ENCODE results near the gene KLK5. TPM values are rescaled to one million over a fixed set of nuclear protein-coding genes. Genes with fewer than 3 reads are reported as not detected.

KLK5 gene
- total and polyA plus RNA-seq, 2 donors: 0.28 to 1.9 TPM

DNA sequence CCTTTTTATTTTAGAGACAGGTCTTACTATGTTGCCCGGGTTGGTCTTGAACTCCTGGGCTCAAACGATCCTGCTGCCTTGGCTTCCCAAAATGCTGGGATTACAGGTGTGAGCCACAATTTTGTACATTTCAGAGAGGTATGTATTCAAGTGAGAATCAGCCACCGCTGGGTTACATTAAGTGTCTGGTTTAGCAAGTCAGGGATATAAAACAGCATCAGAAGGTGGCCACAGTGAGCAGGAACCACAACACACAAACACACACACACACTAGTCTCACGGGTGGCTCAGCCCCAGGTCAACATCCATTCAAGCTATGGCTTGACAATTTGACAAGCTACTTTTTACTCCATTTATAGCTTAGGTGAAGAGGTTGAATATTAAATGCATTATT lies 20.2 kb downstream of the KLK5 start:
- H3K27ac ChIP-seq (ENCODE audit: low read depth in 1 of 2, low read length in 1 of 2): no peak overlapping the region
- no peak for DNase-seq (ENCODE audit: low read depth in 6 of 9, low spot score in 9 of 9)
- H3K9me3 ChIP-seq (ENCODE audit: control insufficient read depth in 2 of 2, insufficient read depth in 1 of 2, low read length in 1 of 2): no peaks in the 10 kb centered on the region
- H3K36me3 ChIP-seq (ENCODE audit: control insufficient read depth in 2 of 2, insufficient read depth in 2 of 2, low read length in 1 of 2): no peaks in the 10 kb centered on the region
- no peaks in the 10 kb centered on the region for H3K4me1 ChIP-seq (ENCODE audit: control insufficient read depth in 2 of 2, insufficient read depth in 2 of 2, low read length in 2 of 2)
- no peak overlapping the region for H3K4me3 ChIP-seq (ENCODE audit: low read length in 2 of 2)
- H3K27me3 ChIP-seq (ENCODE audit: control insufficient read depth in 2 of 2, insufficient read depth in 1 of 2, low read length in 1 of 2): peaks cover 0 to 4% of the 10 kb centered on the region in 2 donors
- 73% methylated on average over 4 of the region's 4 CpGs for WGBS

DNA sequence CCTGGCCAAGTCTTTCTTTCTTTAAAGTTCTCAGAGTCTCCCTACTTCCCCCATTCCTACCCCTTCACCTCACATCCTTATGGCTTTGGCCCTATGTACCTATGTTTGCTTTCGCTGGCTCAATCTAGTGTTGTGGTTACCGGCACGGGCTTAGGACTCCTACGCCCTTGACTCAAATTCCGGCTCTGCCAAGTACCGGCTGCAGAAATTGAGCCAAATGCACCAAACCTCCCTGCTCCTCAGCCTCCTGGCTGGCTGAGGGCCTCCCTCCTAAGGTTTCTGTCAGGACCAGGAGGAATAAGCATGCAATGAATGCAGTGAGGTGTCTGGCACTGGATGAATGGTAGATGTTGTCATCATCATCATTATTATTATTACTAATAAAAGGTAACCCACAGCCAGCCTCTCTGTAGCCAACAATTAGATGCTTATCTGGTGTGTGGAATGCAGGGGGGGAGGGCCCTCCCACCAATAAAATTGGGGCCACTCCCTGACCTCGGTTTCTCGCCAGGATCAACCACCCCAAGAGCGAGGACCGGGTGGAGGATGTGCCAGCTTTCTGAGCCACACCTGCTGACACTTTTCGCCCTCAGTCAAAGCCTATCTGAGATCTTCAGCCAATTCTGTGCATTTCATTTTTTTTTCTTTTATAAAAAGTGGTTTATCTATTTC lies 20.7 kb downstream of the KLK5 start:
- Histone ChIP-seq H3K27me3 (ENCODE audit: control insufficient read depth in 2 of 2, insufficient read depth in 1 of 2, low read length in 1 of 2) (peaks cover 0 to 4% of the 10 kb centered on the region in 2 donors), H3K4me1 (ENCODE audit: control insufficient read depth in 2 of 2, insufficient read depth in 2 of 2, low read length in 2 of 2) (no peaks in the 10 kb centered on the region), H3K4me3 (ENCODE audit: low read length in 2 of 2) (no peak overlapping the region), H3K36me3 (ENCODE audit: control insufficient read depth in 2 of 2, insufficient read depth in 2 of 2, low read length in 1 of 2) (no peaks in the 10 kb centered on the region), H3K27ac (ENCODE audit: low read depth in 1 of 2, low read length in 1 of 2) (no peak overlapping the region), H3K9me3 (ENCODE audit: control insufficient read depth in 2 of 2, insufficient read depth in 1 of 2, low read length in 1 of 2) (no peaks in the 10 kb centered on the region)
- WGBS: 90% methylated on average over 11 of the region's 11 CpGs
- no peak for DNase-seq (ENCODE audit: low read depth in 6 of 9, low spot score in 9 of 9)

DNA sequence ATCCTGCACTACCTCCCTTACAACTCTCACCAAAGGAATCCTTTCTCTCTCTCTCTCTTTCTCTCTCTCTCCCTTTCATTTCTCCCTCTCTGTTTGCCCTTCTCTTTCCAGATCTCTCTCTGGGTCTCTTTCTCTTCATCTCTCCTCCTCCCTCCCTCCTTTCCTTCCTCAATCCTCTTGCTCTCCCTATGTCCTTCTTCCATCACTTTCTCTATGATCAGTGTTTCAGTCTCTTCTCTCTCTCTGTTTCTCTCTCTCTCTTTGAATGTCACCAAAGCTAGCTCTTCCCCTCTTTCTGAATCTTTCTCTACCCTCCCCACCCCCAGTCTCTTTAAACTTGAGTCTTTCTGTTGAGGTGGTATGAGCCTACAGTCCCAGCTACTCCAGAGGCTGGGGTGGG lies 21.8 kb downstream of the KLK5 start:
- H3K27ac ChIP-seq (ENCODE audit: low read depth in 1 of 2, low read length in 1 of 2): no peak overlapping the region
- no peaks in the 10 kb centered on the region for H3K9me3 ChIP-seq (ENCODE audit: control insufficient read depth in 2 of 2, insufficient read depth in 1 of 2, low read length in 1 of 2)
- peaks cover 0 to 4% of the 10 kb centered on the region in 2 donors for H3K27me3 ChIP-seq (ENCODE audit: control insufficient read depth in 2 of 2, insufficient read depth in 1 of 2, low read length in 1 of 2)
- no peak overlapping the region for H3K4me3 ChIP-seq (ENCODE audit: low read length in 2 of 2)
- no peaks in the 10 kb centered on the region for H3K4me1 ChIP-seq (ENCODE audit: control insufficient read depth in 2 of 2, insufficient read depth in 2 of 2, low read length in 2 of 2)
- no peaks in the 10 kb centered on the region for H3K36me3 ChIP-seq (ENCODE audit: control insufficient read depth in 2 of 2, insufficient read depth in 2 of 2, low read length in 1 of 2)
- no peak for DNase-seq (ENCODE audit: low read depth in 6 of 9, low spot score in 9 of 9)

DNA sequence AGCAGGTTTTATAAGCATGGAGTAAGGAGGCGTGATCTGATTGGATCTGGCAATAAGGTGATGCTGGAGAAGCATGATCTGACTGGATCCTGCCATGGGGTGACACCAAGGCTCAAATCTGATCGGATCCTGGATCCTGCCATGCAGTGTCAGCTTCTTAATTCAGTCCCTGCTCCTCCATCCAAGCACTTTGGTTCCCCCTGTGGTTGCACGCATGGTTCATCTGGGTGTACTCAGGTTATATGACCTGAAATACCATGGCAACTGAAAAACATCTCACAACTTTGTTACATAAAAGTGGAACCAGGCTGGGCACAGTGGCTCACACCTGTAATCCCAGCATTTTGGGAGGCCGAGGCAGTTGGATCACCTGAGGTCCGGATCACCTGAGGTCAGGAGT lies 24.0 kb downstream of the KLK5 start:
- Histone ChIP-seq H3K27me3 (ENCODE audit: control insufficient read depth in 2 of 2, insufficient read depth in 1 of 2, low read length in 1 of 2) (peaks cover 0 to 4% of the 10 kb centered on the region in 2 donors), H3K4me3 (ENCODE audit: low read length in 2 of 2) (no peak overlapping the region), H3K27ac (ENCODE audit: low read depth in 1 of 2, low read length in 1 of 2) (no peak overlapping the region), H3K9me3 (ENCODE audit: control insufficient read depth in 2 of 2, insufficient read depth in 1 of 2, low read length in 1 of 2) (no peaks in the 10 kb centered on the region), H3K4me1 (ENCODE audit: control insufficient read depth in 2 of 2, insufficient read depth in 2 of 2, low read length in 2 of 2) (no peaks in the 10 kb centered on the region), H3K36me3 (ENCODE audit: control insufficient read depth in 2 of 2, insufficient read depth in 2 of 2, low read length in 1 of 2) (no peaks in the 10 kb centered on the region)
- DNase-seq (ENCODE audit: low read depth in 6 of 9, low spot score in 9 of 9): no peak
- 86% methylated on average over 5 of the region's 5 CpGs for WGBS

DNA sequence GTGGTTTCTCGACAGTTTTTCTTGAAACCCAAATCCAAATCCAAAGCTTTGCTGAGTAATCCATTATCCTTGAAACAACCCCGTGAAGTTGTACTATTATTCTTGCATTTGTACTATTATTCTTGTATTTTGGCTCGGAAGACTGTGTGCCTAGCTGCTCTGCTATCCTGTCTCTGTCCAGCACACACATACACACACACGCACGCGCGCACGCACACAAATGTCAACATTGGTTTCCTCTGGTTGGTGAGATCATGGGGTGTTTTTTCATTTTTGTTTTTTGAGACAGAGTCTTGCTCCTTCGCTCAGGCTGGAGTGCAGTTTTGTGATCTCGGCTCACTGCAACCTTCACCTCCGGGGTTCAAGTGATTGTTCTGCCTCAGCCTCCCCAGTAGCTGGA lies 26.7 kb downstream of the KLK5 start:
- WGBS: 85% methylated on average over 11 of the region's 11 CpGs
- Histone ChIP-seq H3K4me3 (ENCODE audit: low read length in 2 of 2) (no peak overlapping the region), H3K4me1 (ENCODE audit: control insufficient read depth in 2 of 2, insufficient read depth in 2 of 2, low read length in 2 of 2) (peaks cover 0 to 2% of the 10 kb centered on the region in 2 donors), H3K36me3 (ENCODE audit: control insufficient read depth in 2 of 2, insufficient read depth in 2 of 2, low read length in 1 of 2) (no peaks in the 10 kb centered on the region), H3K27ac (ENCODE audit: low read depth in 1 of 2, low read length in 1 of 2) (no peak overlapping the region), H3K9me3 (ENCODE audit: control insufficient read depth in 2 of 2, insufficient read depth in 1 of 2, low read length in 1 of 2) (no peaks in the 10 kb centered on the region), H3K27me3 (ENCODE audit: control insufficient read depth in 2 of 2, insufficient read depth in 1 of 2, low read length in 1 of 2) (peaks cover 2 to 9% of the 10 kb centered on the region in 2 donors)
- no peak for DNase-seq (ENCODE audit: low read depth in 6 of 9, low spot score in 9 of 9)

DNA sequence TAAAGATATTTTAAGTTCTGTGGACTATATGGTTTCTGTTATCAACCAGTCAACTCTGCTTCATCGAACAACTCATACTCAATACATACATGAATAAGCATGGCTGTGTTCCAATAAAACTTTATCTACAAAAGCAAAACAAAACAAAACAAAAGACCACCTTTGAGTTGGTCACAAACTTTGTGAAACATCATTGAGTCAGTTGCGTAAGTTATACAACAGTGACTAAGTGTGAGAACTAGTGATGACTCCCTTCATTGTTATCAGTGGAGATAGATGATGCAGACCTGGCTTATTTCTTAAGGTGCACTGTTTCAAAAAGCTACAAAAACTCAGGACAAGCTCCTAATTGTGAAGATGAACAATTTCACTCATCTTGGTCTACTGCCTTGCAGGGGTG lies 27.1 kb downstream of the KLK5 start:
- Histone ChIP-seq H3K27ac (ENCODE audit: low read depth in 1 of 2, low read length in 1 of 2) (no peak overlapping the region), H3K4me3 (ENCODE audit: low read length in 2 of 2) (no peak overlapping the region), H3K27me3 (ENCODE audit: control insufficient read depth in 2 of 2, insufficient read depth in 1 of 2, low read length in 1 of 2) (peaks cover 2 to 9% of the 10 kb centered on the region in 2 donors), H3K36me3 (ENCODE audit: control insufficient read depth in 2 of 2, insufficient read depth in 2 of 2, low read length in 1 of 2) (no peaks in the 10 kb centered on the region), H3K9me3 (ENCODE audit: control insufficient read depth in 2 of 2, insufficient read depth in 1 of 2, low read length in 1 of 2) (no peaks in the 10 kb centered on the region), H3K4me1 (ENCODE audit: control insufficient read depth in 2 of 2, insufficient read depth in 2 of 2, low read length in 2 of 2) (peaks cover 0 to 2% of the 10 kb centered on the region in 2 donors)
- DNase-seq (ENCODE audit: low read depth in 6 of 9, low spot score in 9 of 9): no peak
- whole genome bisulfite sequencing: 96% methylated on average over 2 of the region's 2 CpGs

DNA sequence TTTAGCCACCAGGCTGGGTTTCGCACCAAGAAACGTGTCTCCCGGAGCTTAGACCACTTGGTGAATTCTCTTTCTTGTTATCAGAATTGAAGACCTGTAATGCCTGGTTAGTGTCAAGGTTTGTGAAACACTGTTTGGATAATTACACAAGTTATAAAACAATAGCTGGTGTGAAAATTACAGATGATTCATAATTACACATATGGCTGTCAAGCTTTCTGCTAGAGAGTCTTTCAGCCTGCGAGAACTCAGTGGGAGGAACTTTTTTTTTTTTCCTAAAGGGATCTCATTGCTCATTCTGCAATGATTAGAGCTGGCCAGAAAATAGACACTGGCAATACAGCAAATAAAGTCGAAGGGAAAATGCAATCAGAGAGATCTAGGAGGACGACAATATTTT lies 28.3 kb downstream of the KLK5 start:
- Histone ChIP-seq H3K36me3 (ENCODE audit: control insufficient read depth in 2 of 2, insufficient read depth in 2 of 2, low read length in 1 of 2) (no peaks in the 10 kb centered on the region), H3K4me1 (ENCODE audit: control insufficient read depth in 2 of 2, insufficient read depth in 2 of 2, low read length in 2 of 2) (peaks cover 0 to 2% of the 10 kb centered on the region in 2 donors), H3K9me3 (ENCODE audit: control insufficient read depth in 2 of 2, insufficient read depth in 1 of 2, low read length in 1 of 2) (no peaks in the 10 kb centered on the region), H3K27ac (ENCODE audit: low read depth in 1 of 2, low read length in 1 of 2) (no peak overlapping the region), H3K27me3 (ENCODE audit: control insufficient read depth in 2 of 2, insufficient read depth in 1 of 2, low read length in 1 of 2) (peaks cover 2 to 7% of the 10 kb centered on the region in 2 donors), H3K4me3 (ENCODE audit: low read length in 2 of 2) (no peak overlapping the region)
- WGBS: 79% methylated on average over 6 of the region's 6 CpGs
- no peak for DNase-seq (ENCODE audit: low read depth in 6 of 9, low spot score in 9 of 9)

DNA sequence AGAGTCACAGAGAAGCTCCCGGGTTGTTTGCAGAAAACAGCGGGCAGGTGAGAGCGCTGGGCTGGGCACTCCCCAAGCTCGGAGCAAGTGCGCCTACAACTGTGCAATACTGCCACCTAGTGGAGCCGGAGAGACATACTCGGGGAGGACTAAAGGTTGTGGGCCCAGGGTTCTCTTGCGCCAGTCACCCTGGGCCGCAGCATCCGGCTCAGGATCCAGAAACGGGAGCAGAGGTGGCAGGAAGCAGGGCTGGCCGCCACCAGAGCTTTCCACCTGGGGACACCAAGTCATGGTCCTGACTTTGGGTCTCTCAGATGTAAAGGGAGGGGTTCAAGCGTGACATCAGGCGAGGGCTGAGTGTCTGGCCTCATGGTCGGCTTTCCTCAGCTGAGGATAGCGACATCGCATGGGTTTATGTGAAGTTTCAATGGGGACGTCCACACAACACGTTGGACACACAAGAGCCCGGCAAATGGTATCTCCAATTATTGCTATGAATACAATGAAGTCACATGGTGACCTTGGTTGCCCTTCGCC lies 30.5 kb downstream of the KLK5 start:
- peaks cover 0 to 2% of the 10 kb centered on the region in 2 donors for H3K4me1 ChIP-seq (ENCODE audit: control insufficient read depth in 2 of 2, insufficient read depth in 2 of 2, low read length in 2 of 2)
- H3K4me3 ChIP-seq (ENCODE audit: low read length in 2 of 2): no peak overlapping the region
- peaks cover 2 to 7% of the 10 kb centered on the region in 2 donors for H3K27me3 ChIP-seq (ENCODE audit: control insufficient read depth in 2 of 2, insufficient read depth in 1 of 2, low read length in 1 of 2)
- WGBS: 34% methylated on average over 21 of the region's 21 CpGs
- peak; percentile 30 to 84 (median 64) for DNase-seq (ENCODE audit: low read depth in 6 of 9, low spot score in 9 of 9)
- H3K27ac ChIP-seq (ENCODE audit: low read depth in 1 of 2, low read length in 1 of 2): no peak overlapping the region
- H3K36me3 ChIP-seq (ENCODE audit: control insufficient read depth in 2 of 2, insufficient read depth in 2 of 2, low read length in 1 of 2): no peaks in the 10 kb centered on the region
- H3K9me3 ChIP-seq (ENCODE audit: control insufficient read depth in 2 of 2, insufficient read depth in 1 of 2, low read length in 1 of 2): no peaks in the 10 kb centered on the region

DNA sequence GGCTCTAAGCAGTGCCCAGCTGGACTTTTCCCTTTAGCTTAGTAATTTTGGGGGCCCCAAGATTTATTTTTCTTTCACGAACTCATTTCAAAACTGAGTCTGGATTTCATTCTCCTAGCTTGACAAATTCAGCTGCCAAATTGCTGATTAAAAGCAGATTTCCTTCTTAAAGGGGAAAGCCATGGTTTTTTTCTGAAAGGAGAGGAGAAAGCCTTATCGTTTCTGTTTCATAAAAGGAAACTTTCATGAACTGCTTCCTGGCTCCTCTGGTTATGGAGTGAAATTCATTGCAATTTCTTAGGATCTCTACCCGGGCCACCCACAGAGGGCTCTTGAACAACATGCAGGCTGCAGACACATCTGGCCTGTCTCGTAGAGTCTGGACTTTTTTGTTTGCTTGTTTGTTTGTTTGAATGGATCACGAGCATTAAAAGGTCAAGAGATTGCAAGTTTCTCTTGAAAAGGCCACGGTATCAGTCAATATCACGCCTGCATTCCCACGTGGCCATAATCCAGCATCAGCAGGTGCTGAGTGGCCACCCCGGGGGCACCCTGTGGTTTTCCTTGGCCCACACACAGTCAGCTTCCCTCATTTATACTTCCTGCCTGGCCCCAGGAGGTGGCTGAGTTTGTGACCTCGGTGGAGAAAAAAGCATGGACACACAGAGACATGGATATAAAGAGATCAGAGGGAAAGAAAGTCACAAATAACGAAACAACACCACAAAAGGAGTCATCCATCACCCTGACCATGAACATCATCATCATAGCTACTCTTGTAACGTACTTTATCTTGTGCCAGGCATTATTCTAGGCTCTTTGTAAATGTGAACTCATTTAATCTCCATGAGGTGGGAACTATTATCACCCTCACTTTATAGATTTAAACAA lies 31.2 kb downstream of the KLK5 start:
- H3K27me3 ChIP-seq (ENCODE audit: control insufficient read depth in 2 of 2, insufficient read depth in 1 of 2, low read length in 1 of 2): peaks cover 2 to 7% of the 10 kb centered on the region in 2 donors
- no peak for DNase-seq (ENCODE audit: low read depth in 6 of 9, low spot score in 9 of 9)

More for the DNA sequence above, 31.2 kb downstream of the KLK5 start:
- 7% methylated on average over 12 of the region's 12 CpGs for WGBS
- H3K4me1 ChIP-seq (ENCODE audit: control insufficient read depth in 2 of 2, insufficient read depth in 2 of 2, low read length in 2 of 2): peaks cover 0 to 2% of the 10 kb centered on the region in 2 donors
- no peak overlapping the region for H3K4me3 ChIP-seq (ENCODE audit: low read length in 2 of 2)
- no peak overlapping the region for H3K27ac ChIP-seq (ENCODE audit: low read depth in 1 of 2, low read length in 1 of 2)
- H3K36me3 ChIP-seq (ENCODE audit: control insufficient read depth in 2 of 2, insufficient read depth in 2 of 2, low read length in 1 of 2): no peaks in the 10 kb centered on the region
- H3K9me3 ChIP-seq (ENCODE audit: control insufficient read depth in 2 of 2, insufficient read depth in 1 of 2, low read length in 1 of 2): no peaks in the 10 kb centered on the region

All from thymus (tissue), 11 donors.